Left lung (tissue), 10 donors: ENCODE measurements around the gene BBS4. TPM values are rescaled to one million over a fixed set of nuclear protein-coding genes. Genes with fewer than 3 reads are reported as not detected.

Experiments
- ATAC-seq: fragments of 200-7000 bp; cut with Tn5 transposase; one replicate; pipeline ENCODE4 v1.9.1; 2020; ENCODE audit warnings: moderate library complexity
- DNase-seq, 4 donors: peaks; one replicate each; pipeline ENCODE4 v3.0.0-alpha.2; 2013 to 2020
- H3K27ac ChIP-seq, 2 donors: fragments of 200-600 bp; sonication (generic) in 1 of 2; one replicate each; pipeline versions ENCODE4 v1.5.0 to v1.8.0; 2020 to 2021
- H3K27me3 ChIP-seq, 2 donors: fragments of 200-600 bp; sonication (generic) in 1 of 2; one replicate each; pipeline versions ENCODE4 v1.5.0 to v1.8.0; 2020 to 2021
- H3K36me3 ChIP-seq, 2 donors: fragments of 200-600 bp; sonication (generic) in 1 of 2; one replicate each; pipeline versions ENCODE4 v1.5.0 to v1.8.0; 2020 to 2021
- H3K4me1 ChIP-seq, 2 donors: fragments of 200-600 bp; one replicate each; pipeline ENCODE4 v1.8.0; 2021
- H3K4me3 ChIP-seq, 2 donors: fragments of 200-600 bp; sonication (generic) in 1 of 2; one replicate each; pipeline versions ENCODE4 v1.5.0 to v1.8.0; 2020 to 2021; ENCODE audit warnings: mild to moderate bottlenecking in 1 of 2
- H3K9me3 ChIP-seq, 2 donors: fragments of 200-600 bp; sonication (generic) in 1 of 2; one replicate each; pipeline versions ENCODE4 v1.5.0 to v1.8.0; 2020 to 2021
- CTCF ChIP-seq, 2 donors: fragments of 200-600 bp; sonication (generic) in 1 of 2; IDR thresholded peaks; one replicate each; pipeline versions ENCODE4 v1.5.0 to v1.8.0; 2021; ENCODE audit warnings: antibody characterized with exemption in 2 of 2
- intact Hi-C, 2 donors: fragments of 100-400 bp; cut with DNase I; formaldehyde crosslinking; loops; one replicate each; pipeline versions ENCODE4 v1.11.2 to v1.14.2; 2022
- polyA plus RNA-seq, 6 donors: library from polyadenylated mRNA; unstranded; fragments of 120-200 nt; gene quantifications; one replicate each; pipeline ENCODE4 v1.2.1, GENCODE V29; 2013; ENCODE audit not compliant: insufficient read length in 6 of 6
- total RNA-seq, 2 donors: library from RNA; stranded (reverse); fragmentation: NEBNext Ultra II Directional; extraction: Animal tissue kit (Norgen Biotek cat#: 25700); gene quantifications; one replicate each; pipeline ENCODE4 v1.2.1, GENCODE V29; 2021
- donor health status: DM: no; HTN: yes; CAD: no.
- donor health status: DM: no; HTN: no; CAD: no.

The BBS4 gene
- total and polyA plus RNA-seq, 8 donors: 16.7 to 63.4 (median 47.4) TPM

GRCh38 chr15:72740219-72740618 is 54.2 kb downstream of the BBS4 start:
- no peak for TF ChIP-seq CTCF (IDR thresholded peaks at IDR 0.05)
- DNase-seq (no peak), ATAC-seq (no peak)
- H3K36me3 ChIP-seq: peaks cover 0 to 63% of the 10 kb centered on the region in 2 donors
- intact Hi-C loops: no loop called here
- H3K4me3 ChIP-seq: no peak overlapping the region
- no peaks in the 10 kb centered on the region for H3K4me1 ChIP-seq
- H3K27ac ChIP-seq: peak overlapping the region in 1 of 2 donors; percentile 6
- no peaks in the 10 kb centered on the region for H3K9me3 ChIP-seq
- no peaks in the 10 kb centered on the region for H3K27me3 ChIP-seq

- ATAC-seq: no peak
- no peak overlapping the region for H3K27ac ChIP-seq
- no peak for TF ChIP-seq CTCF (IDR thresholded peaks at IDR 0.05)
- no peaks in the 10 kb centered on the region for H3K9me3 ChIP-seq
- H3K27me3 ChIP-seq: no peaks in the 10 kb centered on the region
- peaks cover 0 to 25% of the 10 kb centered on the region in 2 donors for H3K4me1 ChIP-seq
- no peak for DNase-seq
- intact Hi-C loops: no loop called here
- H3K4me3 ChIP-seq: no peak overlapping the region
- H3K36me3 ChIP-seq: peaks cover 0 to 65% of the 10 kb centered on the region in 2 donors
Observed at GRCh38 chr15:72749700-72750099, 63.7 kb downstream of the BBS4 start.

- H3K4me1 ChIP-seq: peaks cover 0 to 25% of the 10 kb centered on the region in 2 donors
- ATAC-seq (peak; percentile 62), DNase-seq (peak in 2 of 4 donors; percentile 1 to 53)
- H3K36me3 ChIP-seq: peaks cover 0 to 85% of the 10 kb centered on the region in 2 donors
- H3K9me3 ChIP-seq: no peaks in the 10 kb centered on the region
- intact Hi-C loops: no loop called here
- no peaks in the 10 kb centered on the region for H3K27me3 ChIP-seq
- H3K4me3 ChIP-seq: no peak overlapping the region
- no peak for TF ChIP-seq CTCF (IDR thresholded peaks at IDR 0.05)
- peak overlapping the region in 1 of 2 donors; percentile 49 for H3K27ac ChIP-seq
Observed at GRCh38 chr15:72751751-72752455, 65.9 kb downstream of the BBS4 start.

- Histone ChIP-seq H3K4me3 (no peak overlapping the region), H3K27me3 (no peaks in the 10 kb centered on the region), H3K9me3 (no peaks in the 10 kb centered on the region), H3K4me1 (peaks cover 4 to 25% of the 10 kb centered on the region in 2 donors), H3K27ac (no peak overlapping the region), H3K36me3 (peaks cover 0 to 97% of the 10 kb centered on the region in 2 donors)
- no peak for ATAC-seq
- intact Hi-C loops: no loop called here
- DNase-seq: no peak
- no peak for TF ChIP-seq CTCF (IDR thresholded peaks at IDR 0.05)
Observed at GRCh38 chr15:72754096-72754495, 68.1 kb downstream of the BBS4 start.

GRCh38 chr15:72758182-72758581 is 72.2 kb downstream of the BBS4 start:
- intact Hi-C loops: no loop called here
- peak; percentile 54 for ATAC-seq

More at GRCh38 chr15:72758182-72758581, 72.2 kb downstream of the BBS4 start:
- Histone ChIP-seq H3K27ac (no peak overlapping the region), H3K36me3 (peaks cover 0 to 98% of the 10 kb centered on the region in 2 donors), H3K4me3 (no peak overlapping the region), H3K4me1 (peaks cover 4 to 8% of the 10 kb centered on the region in 2 donors), H3K9me3 (no peaks in the 10 kb centered on the region), H3K27me3 (no peaks in the 10 kb centered on the region)
- no peak for DNase-seq
- no peak for TF ChIP-seq CTCF (IDR thresholded peaks at IDR 0.05)
